ENCODE measurements around the gene LSAMP. TPM values are rescaled to one million over a fixed set of nuclear protein-coding genes. Genes with fewer than 3 reads are reported as not detected.

Gene LSAMP
- total and polyA plus RNA-seq, 2 of the 13 experiments (the other 11 are each of a cell fraction or from before 2014, with no cell fraction given): not detected

GRCh38 chr3:115827495-115827894 lies 617.8 kb downstream of the LSAMP start (continued):
- TF ChIP-seq PHF21A (CRISPR knock-in tag; IDR thresholded peaks at IDR 0.05) (no peak), ZNF234 (CRISPR knock-in tag; conservative IDR thresholded peaks at IDR 0.05) (no peak), MAFG (CRISPR knock-in tag; IDR thresholded peaks at IDR 0.05) (no peak), ZNF30 (CRISPR knock-in tag; IDR thresholded peaks at IDR 0.05) (no peak)

GRCh38 chr3:115825046-115825445 lies 620.2 kb downstream of the LSAMP start:
- DNase-seq (ENCODE audit: low spot score) (peak; percentile 55), ATAC-seq (no peak), FAIRE-seq (peak; percentile 68)
- ChIA-PET CTCF (ENCODE audit: low intra/inter-chr PET ratio, low total read pairs) (no interaction called here), POLR2A (interaction anchor here (1.3 kb wide), 1 partner anchor 18 kb away, joined by 4 read pairs; no protein-coding TSS in a partner anchor)
- no peaks in the 10 kb centered on the region for H3K27me3 ChIP-seq (ENCODE audit: control insufficient read depth in 1 of 2, insufficient read depth in 2 of 2, low read length in 2 of 2)
- peaks cover 46% of the 10 kb centered on the region for H3K4me1 ChIP-seq (ENCODE audit: insufficient read depth, low read length)
- 40% methylated on average over 2 of the region's 2 CpGs for WGBS (ENCODE audit: low lambda C conversion rate)
- no peak overlapping the region for H3K4me3 ChIP-seq (replicated peaks in 1 of 3; ENCODE audit: insufficient read depth in 1 of 3, low read depth in 2 of 3, low read length in 3 of 3)
- no peak overlapping the region for H3K27ac ChIP-seq (ENCODE audit: extremely low read length, insufficient read depth, low read length)
- no peaks in the 10 kb centered on the region for H3K36me3 ChIP-seq (replicated peaks in 1 of 2; ENCODE audit: control insufficient read depth in 1 of 2, insufficient read depth in 2 of 2, low read length in 2 of 2)
- no peak overlapping the region for H2AFZ ChIP-seq (ENCODE audit: low read length)
- no TSS peak for BruUV-seq (replicated peaks)
- H3K9ac ChIP-seq (ENCODE audit: insufficient read depth, low read depth, low read length): no peak overlapping the region
- H3K9me3 ChIP-seq (ENCODE audit: low read length): no peaks in the 10 kb centered on the region
- H3K4me2 ChIP-seq (ENCODE audit: low read depth, low read length): no peak overlapping the region
- intact Hi-C loops (cut with micrococcal nuclease; ENCODE audit: unreplicated experiment): no loop called here
- H4K20me1 ChIP-seq (ENCODE audit: insufficient read depth, low read length): no peaks in the 10 kb centered on the region
- in situ Hi-C loops (cut with HindIII; ENCODE audit: extremely low pct_ligation_motif_present, low pct_unique_long_range_greater_than_20kb): no loop called here
- no peaks in the 10 kb centered on the region for H3K79me2 ChIP-seq (ENCODE audit: insufficient read depth, low read length)
- TF ChIP-seq ZNF207 (IDR thresholded peaks at IDR 0.05; ENCODE audit: borderline replicate concordance) (no peak), SMYD3 (CRISPR knock-in tag; IDR thresholded peaks at IDR 0.05) (no peak), ZNF609 (CRISPR knock-in tag; IDR thresholded peaks at IDR 0.05; ENCODE audit: borderline replicate concordance) (no peak), GPBP1L1 (CRISPR knock-in tag; IDR thresholded peaks at IDR 0.05) (no peak), ZNF512 (CRISPR knock-in tag; IDR thresholded peaks at IDR 0.05) (no peak), ZNF800 (CRISPR knock-in tag; IDR thresholded peaks at IDR 0.05) (no peak), KAT8 (CRISPR knock-in tag; IDR thresholded peaks at IDR 0.05) (no peak)

Data from HepG2 (cell line).